HG03103 (cell line): ENCODE measurements around the gene MAP1LC3B2.

Source experiments
- ATAC-seq: cut with Tn5 transposase; IDR thresholded peaks from one replicate; pipeline ENCODE4 v1.9.1; 2021; ENCODE audit warnings: low read depth; ENCODE audit not compliant: unreplicated experiment

MAP1LC3B2 gene

GRCh38 chr12:116609319-116610114 is 50.3 kb downstream of the MAP1LC3B2 start:
- no peak for ATAC-seq

- ATAC-seq, result no peak
Observed at GRCh38 chr12:116610971-116611541, 51.9 kb downstream of the MAP1LC3B2 start.

- ATAC-seq, result no peak
Observed at GRCh38 chr12:116612436-116612835, 53.3 kb downstream of the MAP1LC3B2 start.

- no peak for ATAC-seq
Observed at GRCh38 chr12:116613256-116613655, 54.1 kb downstream of the MAP1LC3B2 start.

GRCh38 chr12:116614194-116614915 is 55.2 kb downstream of the MAP1LC3B2 start:
- ATAC-seq, result no peak

- no peak for ATAC-seq
Observed at GRCh38 chr12:116615141-116615861, 56.1 kb downstream of the MAP1LC3B2 start.

GRCh38 chr12:116616536-116617248 is 57.5 kb downstream of the MAP1LC3B2 start:
- ATAC-seq, result no peak

- ATAC-seq, result no peak
Observed at GRCh38 chr12:116619246-116619645, 60.1 kb downstream of the MAP1LC3B2 start.

- no peak for ATAC-seq
Observed at GRCh38 chr12:116620124-116620491, 60.9 kb downstream of the MAP1LC3B2 start.

GRCh38 chr12:116620492-116621191 is 61.5 kb downstream of the MAP1LC3B2 start:
- ATAC-seq, result no peak

GRCh38 chr12:116621194-116621593 is 62.0 kb downstream of the MAP1LC3B2 start:
- no peak for ATAC-seq

- no peak for ATAC-seq
Observed at GRCh38 chr12:116624516-116624915, 65.3 kb downstream of the MAP1LC3B2 start.

- no peak for ATAC-seq
Observed at GRCh38 chr12:116626153-116626552, 67.0 kb downstream of the MAP1LC3B2 start.
